GM23248 (cell line): ENCODE measurements around the gene CENPA.

Experiments
- EZH2 ChIP-seq: fragments of 200-600 bp; sonication (generic); IDR thresholded peaks from 2 replicates; pipeline ENCODE4 v1.6.1; 2018; ENCODE audit warnings: antibody characterized with exemption, mild to moderate bottlenecking; ENCODE audit not compliant: insufficient read depth, poor library complexity, severe bottlenecking
- EZH2phosphoT487 ChIP-seq: fragments of 200-600 bp; sonication (generic); IDR thresholded peaks from 2 replicates; pipeline ENCODE4 v1.6.1; 2018; ENCODE audit warnings: antibody characterized with exemption, moderate library complexity, mild to moderate bottlenecking, low read depth; ENCODE audit not compliant: insufficient read depth

GRCh38 chr2:26818972-26819371 is 33.1 kb downstream of the CENPA start:
- no peak for TF ChIP-seq EZH2phosphoT487
- TF ChIP-seq EZH2: no peak
